Measurements from ENCODE around the gene KIF5C.

KIF5C gene

DNA sequence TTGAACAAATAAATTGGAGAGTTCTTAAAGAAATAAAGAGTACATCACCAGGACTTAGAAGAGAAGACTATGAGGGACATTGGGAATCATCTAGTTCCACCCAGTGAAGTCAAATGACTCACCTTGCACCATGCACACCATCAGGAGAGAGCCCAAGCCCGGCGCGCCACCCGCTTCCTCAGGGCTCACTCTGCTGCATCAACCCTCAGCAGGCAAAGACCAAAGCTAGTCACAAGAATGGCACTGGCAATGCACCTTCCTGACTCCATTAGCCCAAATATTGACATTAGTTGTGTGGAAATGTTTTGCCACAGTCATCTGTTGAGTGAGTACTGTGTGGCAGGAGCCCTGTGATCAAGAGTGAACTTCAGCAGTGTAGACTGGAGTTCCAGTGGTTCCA, 156.4 kb downstream of the KIF5C start:
- TF ChIP-seq CTCF (conservative IDR thresholded peaks at IDR 0.05; ENCODE audit: low read depth, low read length): no peak
- DNase-seq (ENCODE audit: low read depth): no peak
- H3K4me3 ChIP-seq (ENCODE audit: low read depth, low read length): no peak overlapping the region

DNA sequence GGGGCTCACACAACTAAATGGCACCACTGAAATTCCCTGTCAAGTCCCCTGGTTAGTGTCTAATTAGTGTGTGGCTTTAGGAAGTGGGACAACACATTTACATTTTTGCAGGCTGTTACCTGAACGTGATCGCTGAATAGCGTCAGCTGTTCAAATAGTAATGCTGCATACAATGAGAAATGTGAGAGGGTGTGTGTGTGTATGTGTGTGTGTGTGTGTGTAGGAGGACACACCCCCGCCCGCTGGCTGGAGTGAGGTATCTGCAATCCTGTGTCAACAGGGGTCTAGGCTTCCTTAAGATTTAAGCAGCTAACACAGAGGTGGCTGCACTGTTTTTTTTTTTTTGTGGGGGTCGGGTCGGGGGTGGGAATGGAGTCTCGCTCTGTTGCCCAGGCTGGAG, 158.7 kb downstream of the KIF5C start:
- TF ChIP-seq CTCF (conservative IDR thresholded peaks at IDR 0.05; ENCODE audit: low read depth, low read length): no peak
- H3K4me3 ChIP-seq (ENCODE audit: low read depth, low read length): no peak overlapping the region
- DNase-seq (ENCODE audit: low read depth): no peak

DNA sequence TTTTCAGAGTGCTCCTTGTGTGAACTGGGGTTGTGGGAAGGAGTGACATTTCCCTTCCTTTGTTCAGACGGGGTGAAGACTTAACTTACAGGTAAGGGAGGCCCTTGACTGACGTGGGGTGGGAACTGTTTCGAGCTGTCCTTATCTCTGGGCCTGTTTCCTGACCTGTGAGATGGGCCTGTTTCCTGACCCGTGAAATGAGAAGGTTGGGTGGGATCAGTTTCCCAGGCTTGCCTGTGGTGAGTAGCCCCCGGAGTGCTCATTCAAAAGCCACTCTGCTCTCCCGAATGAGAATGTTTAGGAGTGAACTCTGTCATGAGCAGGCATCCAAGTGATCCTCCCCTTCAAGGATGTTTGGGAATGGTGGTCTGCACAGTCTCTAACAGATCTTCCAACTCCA, 159.4 kb downstream of the KIF5C start:
- no peak for DNase-seq (ENCODE audit: low read depth)
- TF ChIP-seq CTCF (conservative IDR thresholded peaks at IDR 0.05; ENCODE audit: low read depth, low read length): no peak
- H3K4me3 ChIP-seq (ENCODE audit: low read depth, low read length): no peak overlapping the region

DNA sequence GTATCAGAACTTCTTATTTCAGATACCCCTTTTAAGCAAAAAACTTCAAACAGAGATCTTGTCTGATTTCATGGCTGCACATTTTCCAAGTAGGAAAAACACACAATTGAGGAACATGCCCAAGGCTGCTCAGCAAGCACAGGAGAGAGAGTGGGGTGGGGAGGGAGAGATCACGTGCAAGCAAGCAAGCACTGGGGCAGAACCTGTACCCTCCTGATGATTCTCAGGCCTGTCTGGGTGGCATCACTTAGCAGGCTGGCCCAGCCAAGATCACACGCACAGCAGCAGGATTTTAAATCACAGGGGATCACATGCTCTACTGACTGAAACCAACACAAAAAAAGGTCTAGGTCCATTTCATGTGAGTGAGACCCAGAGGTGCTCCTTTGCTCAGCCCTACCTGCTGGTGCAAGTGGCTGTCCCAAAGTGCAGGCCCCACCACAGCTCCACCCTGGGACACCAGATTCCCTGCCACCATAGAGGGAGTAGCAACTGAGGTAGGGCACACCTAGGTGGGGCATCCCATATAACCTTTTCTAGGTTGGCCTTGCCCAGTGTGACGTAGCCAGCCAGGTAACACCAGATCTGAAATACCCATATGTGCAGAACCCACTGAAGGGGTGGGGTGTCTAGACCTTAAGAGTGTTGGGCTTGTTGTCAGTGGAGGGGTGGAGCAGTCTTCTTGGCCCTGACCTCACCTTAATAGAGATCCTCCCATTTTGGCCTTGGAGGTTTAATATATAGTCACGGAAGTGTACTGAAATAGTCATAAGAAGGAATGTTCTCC, 161.7 kb downstream of the KIF5C start:
- no peak for TF ChIP-seq CTCF (conservative IDR thresholded peaks at IDR 0.05; ENCODE audit: low read depth, low read length)
- DNase-seq (ENCODE audit: low read depth): no peak
- H3K4me3 ChIP-seq (ENCODE audit: low read depth, low read length): no peak overlapping the region

DNA sequence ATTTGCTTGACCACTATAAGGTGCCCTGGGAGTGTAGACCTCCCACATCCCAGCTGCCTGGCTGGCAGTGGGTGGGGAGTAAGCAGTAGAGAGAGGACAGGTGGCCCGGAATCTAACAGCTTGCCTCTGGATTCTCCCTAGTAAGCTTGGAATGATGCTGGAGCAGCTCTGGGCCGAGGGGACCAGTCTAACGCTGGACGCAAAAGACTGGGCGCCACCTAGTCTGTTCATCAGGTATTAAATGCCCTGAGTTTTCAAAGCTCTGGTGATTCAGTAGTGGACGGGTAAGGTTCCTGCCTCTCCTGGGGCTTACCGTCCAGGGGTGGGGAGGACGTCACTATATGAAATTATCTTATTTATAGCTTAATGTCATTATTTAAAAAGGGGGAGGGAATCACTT, 162.8 kb downstream of the KIF5C start:
- no peak for TF ChIP-seq CTCF (conservative IDR thresholded peaks at IDR 0.05; ENCODE audit: low read depth, low read length)
- H3K4me3 ChIP-seq (ENCODE audit: low read depth, low read length): no peak overlapping the region
- DNase-seq (ENCODE audit: low read depth): no peak

DNA sequence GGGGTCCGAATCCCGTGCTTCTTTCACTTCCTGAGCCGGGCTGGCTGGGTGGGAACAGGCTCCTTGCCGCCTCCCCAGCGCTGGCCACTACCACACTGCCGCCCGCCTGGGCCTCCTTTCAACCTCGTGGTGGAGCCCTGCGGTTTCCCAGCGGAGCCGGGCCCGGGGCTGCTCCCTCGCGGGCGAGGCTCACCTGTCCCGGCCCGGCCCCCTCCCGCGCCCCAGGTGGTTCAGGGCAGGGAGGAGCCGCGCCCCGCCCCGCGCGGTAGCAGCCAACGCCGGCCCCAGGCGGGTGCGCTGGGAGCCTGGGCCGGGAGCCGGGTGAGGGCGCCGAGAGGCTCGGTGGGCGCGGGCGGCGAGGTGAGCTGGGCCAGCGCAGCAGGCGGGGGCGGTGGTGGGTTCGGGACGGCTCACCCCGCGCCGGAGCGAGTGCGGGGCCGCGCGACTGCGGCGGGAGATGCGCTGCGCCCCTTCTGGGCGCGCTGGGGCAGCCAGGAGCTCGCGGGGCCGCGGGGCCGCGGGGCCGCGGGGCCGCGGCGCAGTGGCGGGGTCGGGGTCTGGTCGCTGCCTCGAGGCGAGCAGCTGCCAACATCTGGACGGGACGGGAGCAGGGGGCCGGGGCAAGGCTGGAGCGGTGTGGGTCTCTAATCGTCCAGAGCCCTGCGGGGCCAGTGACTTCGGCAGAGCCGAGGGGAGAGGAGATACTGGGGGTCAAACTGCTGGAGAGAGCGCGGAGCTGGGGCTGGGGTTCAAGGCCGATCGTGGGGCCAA, 163.6 kb downstream of the KIF5C start, which contains the start of gene LYPD6B:
LYPD6B (plus strand) TSS at position 258 of the 771 bp plus-strand sequence. CDS start 92,250 bp downstream, outside the sequence.
- no peak within 1 kb of the TSS for H3K4me3 ChIP-seq (ENCODE audit: low read depth, low read length)
- DNase-seq (ENCODE audit: low read depth): no peak
- TF ChIP-seq CTCF (conservative IDR thresholded peaks at IDR 0.05; ENCODE audit: low read depth, low read length): no peak

Data from choroid plexus epithelial cell (primary cell).